Measurements from ENCODE around the gene RNMT. TPM values are rescaled to one million over a fixed set of nuclear protein-coding genes. Genes with fewer than 3 reads are reported as not detected.

Gene RNMT
- total RNA-seq, 1 experiment from 2014 or later, result 58.0 TPM

DNA sequence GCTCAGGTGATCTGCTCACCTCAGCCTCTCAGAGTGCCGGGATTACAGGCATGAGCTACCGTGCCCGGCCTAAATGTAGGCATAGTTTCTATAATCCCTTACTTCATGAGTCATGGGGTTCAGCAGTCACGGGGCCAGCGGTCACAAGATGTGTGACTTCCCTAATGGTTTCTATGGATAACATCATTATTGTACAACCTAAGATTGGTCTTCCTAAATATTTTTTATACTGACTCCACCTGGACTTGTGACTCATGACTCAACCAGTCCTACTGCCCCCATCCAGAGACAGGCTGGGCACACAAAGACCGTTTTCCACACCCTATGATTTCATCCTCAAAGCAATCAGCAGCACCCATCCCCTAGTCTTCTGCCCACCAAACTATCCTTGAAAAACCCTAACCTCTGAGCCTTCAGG is 16.1 kb upstream of the RNMT start:
- Histone ChIP-seq H3K9ac (ENCODE audit: low read length) (peak overlapping the region; percentile 36), H3K4me1 (ENCODE audit: control insufficient read depth in 1 of 2, insufficient read depth in 2 of 2, low read length in 2 of 2) (peaks cover 16 to 51% of the 10 kb centered on the region in 2 experiments), H3K4me3 (replicated peaks in 1 of 2; ENCODE audit: low read depth in 1 of 2, low read length in 2 of 2) (peak overlapping the region in 1 of 2 experiments; percentile 25; a peak in 3 of 4 replicates), H2AFZ (ENCODE audit: low read depth, low read length, poor library complexity, severe bottlenecking) (no peak overlapping the region), H4K20me1 (ENCODE audit: insufficient read depth) (no peaks in the 10 kb centered on the region), H3K4me2 (ENCODE audit: low read length) (peak overlapping the region; percentile 63), H3K27me3 (ENCODE audit: insufficient read depth, low read length) (no peaks in the 10 kb centered on the region), H3K9me3 (ENCODE audit: control insufficient read depth in 1 of 2, insufficient read depth in 1 of 2, low read depth in 1 of 2, low read length in 2 of 2) (no peaks in the 10 kb centered on the region; a peak in 1 of 4 replicates), H3K9me2 (ENCODE audit: insufficient read depth) (no peaks in the 10 kb centered on the region), H3K79me2 (ENCODE audit: insufficient read depth, low read length) (peaks cover 100% of the 10 kb centered on the region), H3K36me3 (ENCODE audit: control insufficient read depth in 1 of 2, insufficient read depth in 2 of 2, low read length in 2 of 2) (peaks cover 0 to 7% of the 10 kb centered on the region in 2 experiments; a peak in 1 of 4 replicates), H3K27ac (ENCODE audit: low read depth, low read length) (peak overlapping the region; percentile 81)
- no TSS peak for BruUV-seq (replicated peaks)
- DNase-seq (ENCODE audit: low read depth, low spot score) (peak; percentile 87), ATAC-seq (peak; percentile 94)
- RAD21 ChIA-PET (ENCODE audit: low non-redundant PET in 1 of 2, low total read pairs in 2 of 2, uncharacterized antibody in 2 of 2, unreplicated experiment in 2 of 2), result no interaction called here
- intact Hi-C loops (cut with micrococcal nuclease), result loop anchor here (1.0 kb wide), 1 partner anchor 16 kb away; the partner anchor contains the start of genes FAM210A and RNMT
- CTCF ChIA-PET, result no interaction called here
- peak; percentile 46 for TF ChIP-seq CEBPB (IDR thresholded peaks at IDR 0.05; ENCODE audit: low read depth)
- peak; percentile 50 for TF ChIP-seq JUND (IDR thresholded peaks at IDR 0.05)
- 0 out of 2 replicates have a peak, but pooled peaks have one; percentile 35 for TF ChIP-seq CBX3 (IDR thresholded peaks at IDR 0.05; ENCODE audit: low read depth)
- TF ChIP-seq ZFX (IDR thresholded peaks at IDR 0.05), result no peak
- peak; percentile 38; the same call in 1 of the 2 replicates for TF ChIP-seq SP1 (IDR thresholded peaks at IDR 0.05; ENCODE audit: low read depth)
- POLR2A ChIA-PET, result no interaction called here

DNA sequence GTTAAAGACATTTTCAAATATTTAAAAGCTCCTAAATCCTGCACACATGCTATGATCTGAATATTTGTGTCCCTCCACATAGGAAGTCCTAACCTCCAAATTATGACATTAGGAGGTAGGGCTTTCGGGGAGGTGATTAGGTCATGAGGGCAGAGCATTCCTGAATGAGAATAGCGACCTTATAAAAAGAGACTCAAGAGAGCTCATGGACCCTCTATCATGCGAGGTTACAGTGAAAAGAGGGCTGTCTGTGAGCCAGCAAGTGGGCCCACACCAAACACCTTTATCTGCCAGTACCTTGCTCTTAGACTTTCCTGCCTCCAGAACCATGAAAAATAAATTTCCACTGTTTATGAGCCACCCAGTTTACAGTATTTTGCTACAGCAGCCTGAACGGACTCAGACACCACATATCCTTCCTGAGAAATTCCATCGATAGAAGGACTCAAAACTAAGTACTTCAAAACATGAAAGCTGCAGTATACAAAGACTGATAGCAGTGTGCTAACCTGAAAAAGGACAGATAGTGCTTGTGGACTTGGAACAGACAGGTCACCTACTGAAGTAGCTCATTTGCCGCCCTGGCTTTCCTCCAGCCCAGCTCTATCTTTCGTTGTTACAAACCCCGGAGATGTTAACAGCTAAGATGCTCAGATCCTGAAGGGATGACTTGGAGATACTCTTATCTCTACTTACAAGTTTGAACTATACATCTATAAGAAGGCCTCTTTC is 13.9 kb upstream of the RNMT start:
- DNase-seq (ENCODE audit: low read depth, low spot score) (no peak), ATAC-seq (no peak)
- no peak overlapping the region for H3K4me3 ChIP-seq (replicated peaks in 1 of 2; ENCODE audit: low read depth in 1 of 2, low read length in 2 of 2)
- no peaks in the 10 kb centered on the region for H3K27me3 ChIP-seq (ENCODE audit: insufficient read depth, low read length)
- H3K27ac ChIP-seq (ENCODE audit: low read depth, low read length), result no peak overlapping the region
- ChIA-PET POLR2A (interaction anchor here (0.9 kb wide), 1 partner anchor 13 kb away, joined by 4 read pairs; the partner anchor contains the start of gene FAM210A), CTCF (no interaction called here), RAD21 (ENCODE audit: low non-redundant PET in 1 of 2, low total read pairs in 2 of 2, uncharacterized antibody in 2 of 2, unreplicated experiment in 2 of 2) (no interaction called here)
- 0 out of 4 replicates have a peak, but pooled peaks cover 0 to 3% of the 10 kb centered on the region in 2 experiments for H3K36me3 ChIP-seq (ENCODE audit: control insufficient read depth in 1 of 2, insufficient read depth in 2 of 2, low read length in 2 of 2)
- H3K9me2 ChIP-seq (ENCODE audit: insufficient read depth), result no peaks in the 10 kb centered on the region
- no peaks in the 10 kb centered on the region for H3K9me3 ChIP-seq (ENCODE audit: control insufficient read depth in 1 of 2, insufficient read depth in 1 of 2, low read depth in 1 of 2, low read length in 2 of 2)
- no TSS peak for BruUV-seq (replicated peaks)
- peak overlapping the region; percentile 13; the same call in 1 of the 2 replicates for H3K4me2 ChIP-seq (ENCODE audit: low read length)
- H3K4me1 ChIP-seq (ENCODE audit: control insufficient read depth in 1 of 2, insufficient read depth in 2 of 2, low read length in 2 of 2), result peaks cover 16 to 51% of the 10 kb centered on the region in 2 experiments
- H4K20me1 ChIP-seq (ENCODE audit: insufficient read depth), result no peaks in the 10 kb centered on the region
- intact Hi-C loops (cut with micrococcal nuclease), result no loop called here
- H3K79me2 ChIP-seq (ENCODE audit: insufficient read depth, low read length), result peaks cover 100% of the 10 kb centered on the region
- no peak overlapping the region for H2AFZ ChIP-seq (ENCODE audit: low read depth, low read length, poor library complexity, severe bottlenecking)
- H3K9ac ChIP-seq (ENCODE audit: low read length), result peak overlapping the region; percentile 12; the same call in 1 of the 2 replicates
- TF ChIP-seq TCF7L2 (IDR thresholded peaks at IDR 0.05; ENCODE audit: borderline replicate concordance, extremely low read depth, insufficient read depth, insufficient read length), result no peak
- no peak for TF ChIP-seq SIN3A (IDR thresholded peaks at IDR 0.05; ENCODE audit: low read depth)
- TF ChIP-seq, protein P1, sequence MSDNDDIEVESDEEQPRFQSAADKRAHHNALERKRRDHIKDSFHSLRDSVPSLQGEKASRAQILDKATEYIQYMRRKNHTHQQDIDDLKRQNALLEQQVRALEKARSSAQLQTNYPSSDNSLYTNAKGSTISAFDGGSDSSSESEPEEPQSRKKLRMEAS (IDR thresholded peaks at IDR 0.05), result no peak
- TF ChIP-seq POLR2A (IDR thresholded peaks at IDR 0.05; ENCODE audit: borderline replicate concordance, extremely low read depth, insufficient read depth, insufficient read length), result no peak
- no peak for TF ChIP-seq POLR2AphosphoS5 (IDR thresholded peaks at IDR 0.05; ENCODE audit: low read depth, low read length)
- TF ChIP-seq CBX3 (IDR thresholded peaks at IDR 0.05; ENCODE audit: low read depth), result no peak
- TF ChIP-seq, protein P2, sequence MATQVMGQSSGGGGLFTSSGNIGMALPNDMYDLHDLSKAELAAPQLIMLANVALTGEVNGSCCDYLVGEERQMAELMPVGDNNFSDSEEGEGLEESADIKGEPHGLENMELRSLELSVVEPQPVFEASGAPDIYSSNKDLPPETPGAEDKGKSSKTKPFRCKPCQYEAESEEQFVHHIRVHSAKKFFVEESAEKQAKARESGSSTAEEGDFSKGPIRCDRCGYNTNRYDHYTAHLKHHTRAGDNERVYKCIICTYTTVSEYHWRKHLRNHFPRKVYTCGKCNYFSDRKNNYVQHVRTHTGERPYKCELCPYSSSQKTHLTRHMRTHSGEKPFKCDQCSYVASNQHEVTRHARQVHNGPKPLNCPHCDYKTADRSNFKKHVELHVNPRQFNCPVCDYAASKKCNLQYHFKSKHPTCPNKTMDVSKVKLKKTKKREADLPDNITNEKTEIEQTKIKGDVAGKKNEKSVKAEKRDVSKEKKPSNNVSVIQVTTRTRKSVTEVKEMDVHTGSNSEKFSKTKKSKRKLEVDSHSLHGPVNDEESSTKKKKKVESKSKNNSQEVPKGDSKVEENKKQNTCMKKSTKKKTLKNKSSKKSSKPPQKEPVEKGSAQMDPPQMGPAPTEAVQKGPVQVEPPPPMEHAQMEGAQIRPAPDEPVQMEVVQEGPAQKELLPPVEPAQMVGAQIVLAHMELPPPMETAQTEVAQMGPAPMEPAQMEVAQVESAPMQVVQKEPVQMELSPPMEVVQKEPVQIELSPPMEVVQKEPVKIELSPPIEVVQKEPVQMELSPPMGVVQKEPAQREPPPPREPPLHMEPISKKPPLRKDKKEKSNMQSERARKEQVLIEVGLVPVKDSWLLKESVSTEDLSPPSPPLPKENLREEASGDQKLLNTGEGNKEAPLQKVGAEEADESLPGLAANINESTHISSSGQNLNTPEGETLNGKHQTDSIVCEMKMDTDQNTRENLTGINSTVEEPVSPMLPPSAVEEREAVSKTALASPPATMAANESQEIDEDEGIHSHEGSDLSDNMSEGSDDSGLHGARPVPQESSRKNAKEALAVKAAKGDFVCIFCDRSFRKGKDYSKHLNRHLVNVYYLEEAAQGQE (IDR thresholded peaks at IDR 0.05; ENCODE audit: low read depth), result no peak
- TF ChIP-seq JUND (IDR thresholded peaks at IDR 0.05), result no peak
- TF ChIP-seq ZNF274 (IDR thresholded peaks at IDR 0.05; ENCODE audit: low read depth, low read length), result no peak
- no peak for TF ChIP-seq FOSL1 (IDR thresholded peaks at IDR 0.05; ENCODE audit: low read depth)
- TF ChIP-seq RAD21 (IDR thresholded peaks at IDR 0.05; ENCODE audit: low read depth), result no peak

All from HCT116 (cell line).